Suppressor macrophage treated with lipopolysaccharide for 1 hour (primary cell): ENCODE results near the gene LARP4B.

Experiments
- DNase-seq, 3 donors: peaks; one replicate each; pipeline ENCODE4 v3.0.0-alpha.2; 2020 to 2022

The LARP4B gene

GRCh38 chr10:923844-924523 lies 7.5 kb downstream of the LARP4B start:
- DNase-seq: no peak

GRCh38 chr10:921471-922414 lies 9.8 kb downstream of the LARP4B start:
- DNase-seq: peak; percentile 28 to 62 (median 47)

GRCh38 chr10:920450-920849 lies 11.1 kb downstream of the LARP4B start:
- DNase-seq: no peak

GRCh38 chr10:919481-919880 lies 12.0 kb downstream of the LARP4B start:
- DNase-seq: no peak

- no peak for DNase-seq
These were observed 13.5 kb downstream of the LARP4B start for GRCh38 chr10:917999-918398.

- no peak for DNase-seq
These were observed 14.1 kb downstream of the LARP4B start for GRCh38 chr10:917416-917720.

- DNase-seq: no peak
These were observed 14.6 kb downstream of the LARP4B start for GRCh38 chr10:916716-917415.

- no peak for DNase-seq
These were observed 21.7 kb downstream of the LARP4B start for GRCh38 chr10:909831-910230.

- no peak for DNase-seq
These were observed 25.5 kb downstream of the LARP4B start for GRCh38 chr10:905972-906371.

- DNase-seq: peak in 2 of 3 donors; percentile 12 to 17
These were observed 26.0 kb downstream of the LARP4B start for GRCh38 chr10:905503-905902.

- no peak for DNase-seq
These were observed 27.1 kb downstream of the LARP4B start for GRCh38 chr10:904403-904802.

GRCh38 chr10:898141-898540 lies 33.4 kb downstream of the LARP4B start:
- no peak for DNase-seq

GRCh38 chr10:896982-897381 lies 34.5 kb downstream of the LARP4B start:
- DNase-seq: no peak

- DNase-seq: no peak
These were observed 36.2 kb downstream of the LARP4B start for GRCh38 chr10:895324-895723.

- DNase-seq: no peak
These were observed 52.6 kb downstream of the LARP4B start for GRCh38 chr10:878895-879294.

GRCh38 chr10:878333-878759 lies 53.2 kb downstream of the LARP4B start:
- peak in 1 of 3 donors; percentile 14 for DNase-seq

GRCh38 chr10:876438-876837 lies 55.1 kb downstream of the LARP4B start:
- DNase-seq: no peak

- DNase-seq: no peak
These were observed 58.5 kb downstream of the LARP4B start for GRCh38 chr10:873020-873419.

- DNase-seq: no peak
These were observed 59.5 kb downstream of the LARP4B start for GRCh38 chr10:871951-872403.

- peak; percentile 56 to 80 (median 80) for DNase-seq
These were observed 60.8 kb downstream of the LARP4B start for GRCh38 chr10:870564-871166.

- DNase-seq: no peak
These were observed 62.3 kb downstream of the LARP4B start for GRCh38 chr10:869171-869570.

GRCh38 chr10:867807-868206 lies 63.7 kb downstream of the LARP4B start:
- DNase-seq: no peak

- DNase-seq: no peak
These were observed 64.9 kb downstream of the LARP4B start for GRCh38 chr10:866577-866941.
